ENCODE measurements around the gene RNF113B.

DNA sequence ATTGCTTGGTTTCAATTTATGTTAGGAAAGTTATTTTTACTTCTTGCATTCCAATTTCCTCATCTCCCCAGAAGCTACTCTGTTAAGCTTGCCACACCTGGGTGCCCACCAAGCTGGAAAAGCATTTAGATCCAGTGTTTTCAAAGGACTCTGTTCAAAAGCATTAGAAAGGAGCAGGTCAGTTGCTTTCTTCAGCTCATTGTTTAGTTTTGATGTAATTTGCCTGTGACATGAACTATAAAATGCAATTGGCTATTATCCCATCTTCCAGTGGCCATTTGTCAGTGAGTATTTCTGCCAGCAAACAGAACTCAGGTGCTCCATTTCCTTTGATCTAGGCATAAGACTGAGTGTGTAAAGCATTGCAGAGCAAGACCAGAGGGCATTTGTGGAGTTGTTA is 46.7 kb upstream of the RNF113B start:
- no peak for TF ChIP-seq EZH2 (IDR thresholded peaks at IDR 0.05; ENCODE audit: low read length)
- TF ChIP-seq, protein P1, sequence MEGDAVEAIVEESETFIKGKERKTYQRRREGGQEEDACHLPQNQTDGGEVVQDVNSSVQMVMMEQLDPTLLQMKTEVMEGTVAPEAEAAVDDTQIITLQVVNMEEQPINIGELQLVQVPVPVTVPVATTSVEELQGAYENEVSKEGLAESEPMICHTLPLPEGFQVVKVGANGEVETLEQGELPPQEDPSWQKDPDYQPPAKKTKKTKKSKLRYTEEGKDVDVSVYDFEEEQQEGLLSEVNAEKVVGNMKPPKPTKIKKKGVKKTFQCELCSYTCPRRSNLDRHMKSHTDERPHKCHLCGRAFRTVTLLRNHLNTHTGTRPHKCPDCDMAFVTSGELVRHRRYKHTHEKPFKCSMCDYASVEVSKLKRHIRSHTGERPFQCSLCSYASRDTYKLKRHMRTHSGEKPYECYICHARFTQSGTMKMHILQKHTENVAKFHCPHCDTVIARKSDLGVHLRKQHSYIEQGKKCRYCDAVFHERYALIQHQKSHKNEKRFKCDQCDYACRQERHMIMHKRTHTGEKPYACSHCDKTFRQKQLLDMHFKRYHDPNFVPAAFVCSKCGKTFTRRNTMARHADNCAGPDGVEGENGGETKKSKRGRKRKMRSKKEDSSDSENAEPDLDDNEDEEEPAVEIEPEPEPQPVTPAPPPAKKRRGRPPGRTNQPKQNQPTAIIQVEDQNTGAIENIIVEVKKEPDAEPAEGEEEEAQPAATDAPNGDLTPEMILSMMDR (optimal IDR thresholded peaks at IDR 0.05 in 1 of 3, IDR thresholded peaks at IDR 0.05 in 1 of 3, conservative IDR thresholded peaks at IDR 0.05 in 1 of 3; ENCODE audit: extremely low read depth in 1 of 3, insufficient read depth in 2 of 3, low read length in 3 of 3), result no peak

Measured in keratinocyte (primary cell).